Natural killer cell (primary cell): Measurements from ENCODE around the gene KCTD21. TPM values are rescaled to one million over a fixed set of nuclear protein-coding genes. Genes with fewer than 3 reads are reported as not detected.

Experiments used
- ATAC-seq, 3 donors: fragments of 150-1000 bp in 2 of 3; fragments of 200-7000 bp in 1 of 3; cut with Tn5 transposase; 1 replicate in 1 of 3; 2 replicates in 2 of 3; pipeline ENCODE4 v1.10.0; 2021; ENCODE audit warnings: mild to moderate bottlenecking in 2 of 3, moderate library complexity in 2 of 3
- DNase-seq, 2 donors: peaks; one replicate each; pipeline versions ENCODE4 v3.0.0 to v3.0.0-alpha.2; 2013 to 2021; ENCODE audit warnings: mixed read lengths in 1 of 2
- H3K27ac ChIP-seq: one replicate; pipeline ENCODE4 v1.5.1; 2013; ENCODE audit warnings: mild to moderate bottlenecking, low read length
- H3K27me3 ChIP-seq: one replicate; pipeline ENCODE4 v1.6.1; 2013; ENCODE audit warnings: low read length; ENCODE audit not compliant: control insufficient read depth, insufficient read depth
- H3K36me3 ChIP-seq: one replicate; pipeline ENCODE4 v1.6.1; 2013; ENCODE audit warnings: low read length; ENCODE audit not compliant: control insufficient read depth, insufficient read depth
- H3K4me1 ChIP-seq: one replicate; pipeline ENCODE4 v1.6.1; 2013; ENCODE audit warnings: low read length; ENCODE audit not compliant: control insufficient read depth, insufficient read depth
- H3K4me3 ChIP-seq: one replicate; pipeline ENCODE4 v1.5.1; 2013; ENCODE audit warnings: low read length
- H3K9me3 ChIP-seq: one replicate; pipeline ENCODE4 v1.6.1; 2013; ENCODE audit warnings: low read length; ENCODE audit not compliant: control insufficient read depth, insufficient read depth
- H3K27ac Mint-ChIP-seq, 2 donors: one replicate each; pipeline ENCODE4 v1.8.0; 2022; ENCODE audit warnings: mild to moderate bottlenecking in 2 of 2, mixed read lengths in 2 of 2, moderate library complexity in 1 of 2
- H3K27me3 Mint-ChIP-seq, 2 donors: one replicate each; pipeline ENCODE4 v1.8.0; 2022; ENCODE audit warnings: low read depth in 2 of 2, mixed read lengths in 2 of 2
- H3K36me3 Mint-ChIP-seq: one replicate; pipeline ENCODE4 v1.8.0; 2022; ENCODE audit warnings: mixed read lengths
- H3K4me1 Mint-ChIP-seq, 2 donors: one replicate each; pipeline ENCODE4 v1.8.0; 2022; ENCODE audit warnings: mixed read lengths in 2 of 2
- H3K4me3 Mint-ChIP-seq: one replicate; pipeline ENCODE4 v1.8.0; 2022; ENCODE audit warnings: mild to moderate bottlenecking, moderate library complexity, mixed read lengths
- H3K9me3 Mint-ChIP-seq, 2 donors: one replicate each; pipeline ENCODE4 v1.8.0; 2022; ENCODE audit warnings: mixed read lengths in 2 of 2
- WGBS: methylation state at CpG from one replicate; pipeline ENCODE4 v1.1.7; 2013; ENCODE audit warnings: missing lambda C conversion rate; ENCODE audit not compliant: insufficient coverage; 5-methylcytosine and 5-hydroxymethylcytosine counted together
- intact Hi-C: fragments of 100-400 bp; cut with micrococcal nuclease; formaldehyde crosslinking; loops from one replicate; pipeline ENCODE4 v1.14.2; 2022
- total RNA-seq, 4 donors: library from RNA; stranded (reverse); fragments of 120-200 nt in 1 of 4; gene quantifications; one replicate each; pipeline versions ENCODE4 v1.2.3 to v1.2.4, GENCODE V29; 2013 to 2022
- TF ChIP-seq, protein P1 (sequence below): fragments of 200-600 bp; IDR thresholded peaks from one replicate; pipeline ENCODE4 v1.8.0; 2022; ENCODE audit warnings: antibody characterized with exemption

Gene KCTD21
- total RNA-seq, 3 donors from 2014 or later (not counting 1 experiment from before 2014, with no cell fraction given), result 1.7 to 2.7 (median 2.2) TPM

DNA sequence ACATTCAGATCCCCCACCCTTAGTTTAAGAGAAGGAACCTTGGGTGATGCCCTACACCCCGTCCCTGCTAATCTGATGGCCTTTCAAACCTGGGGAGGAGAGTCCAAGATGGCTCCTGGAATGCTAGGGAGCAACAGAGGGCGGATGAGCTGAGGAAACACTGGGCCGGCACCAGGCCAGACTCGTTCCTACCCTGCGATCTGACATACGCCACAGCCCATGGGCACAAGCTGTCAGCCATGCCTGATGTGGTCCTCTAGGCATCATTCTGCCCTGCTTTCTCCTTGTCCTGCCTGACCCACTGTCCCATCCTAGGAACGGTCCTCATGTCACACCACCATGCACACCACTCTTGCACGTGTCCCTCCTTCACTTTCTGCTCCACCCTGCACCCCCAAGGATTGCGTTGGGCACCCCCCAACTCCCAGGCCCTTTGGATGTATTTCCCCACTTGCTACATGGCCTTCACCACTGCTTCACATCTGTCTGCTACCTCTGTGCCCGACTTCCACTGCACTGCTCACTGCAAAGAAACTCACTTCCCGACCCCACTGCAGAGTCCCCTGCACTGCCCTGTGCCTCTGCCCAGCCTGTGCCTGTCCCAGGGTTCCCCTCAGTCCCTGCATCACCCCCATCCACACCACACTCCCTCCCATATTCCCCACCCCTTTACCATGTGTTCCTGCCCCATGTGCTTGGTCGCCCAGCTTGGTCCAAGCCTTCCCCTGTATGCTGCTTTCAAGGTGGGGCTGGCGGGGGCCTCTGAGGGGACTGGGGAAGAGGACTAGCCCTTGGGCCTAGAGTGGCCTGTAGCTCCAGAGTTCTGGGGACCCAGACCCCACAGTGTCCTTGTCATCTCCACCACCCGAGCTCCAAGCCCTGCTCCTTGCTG, 29.5 kb upstream of the KCTD21 start:
- Histone ChIP-seq H3K4me3 (no peak overlapping the region), H3K27ac (no peak overlapping the region), H3K9me3 (no peaks in the 10 kb centered on the region), H3K4me1 (no peaks in the 10 kb centered on the region), H3K27me3 (no peaks in the 10 kb centered on the region), H3K36me3 (peaks cover 14% of the 10 kb centered on the region)
- no peaks in the 10 kb centered on the region for H3K4me1 Mint-ChIP-seq
- intact Hi-C loops, result no loop called here
- no peaks in the 10 kb centered on the region for H3K27me3 Mint-ChIP-seq
- DNase-seq (no peak), ATAC-seq (no peak)
- H3K36me3 Mint-ChIP-seq, result no peaks in the 10 kb centered on the region
- peak overlapping the region in 1 of 2 donors; percentile 20 for H3K27ac Mint-ChIP-seq
- WGBS, result 93% methylated on average over 14 of the region's 14 CpGs
- TF ChIP-seq, protein P1, sequence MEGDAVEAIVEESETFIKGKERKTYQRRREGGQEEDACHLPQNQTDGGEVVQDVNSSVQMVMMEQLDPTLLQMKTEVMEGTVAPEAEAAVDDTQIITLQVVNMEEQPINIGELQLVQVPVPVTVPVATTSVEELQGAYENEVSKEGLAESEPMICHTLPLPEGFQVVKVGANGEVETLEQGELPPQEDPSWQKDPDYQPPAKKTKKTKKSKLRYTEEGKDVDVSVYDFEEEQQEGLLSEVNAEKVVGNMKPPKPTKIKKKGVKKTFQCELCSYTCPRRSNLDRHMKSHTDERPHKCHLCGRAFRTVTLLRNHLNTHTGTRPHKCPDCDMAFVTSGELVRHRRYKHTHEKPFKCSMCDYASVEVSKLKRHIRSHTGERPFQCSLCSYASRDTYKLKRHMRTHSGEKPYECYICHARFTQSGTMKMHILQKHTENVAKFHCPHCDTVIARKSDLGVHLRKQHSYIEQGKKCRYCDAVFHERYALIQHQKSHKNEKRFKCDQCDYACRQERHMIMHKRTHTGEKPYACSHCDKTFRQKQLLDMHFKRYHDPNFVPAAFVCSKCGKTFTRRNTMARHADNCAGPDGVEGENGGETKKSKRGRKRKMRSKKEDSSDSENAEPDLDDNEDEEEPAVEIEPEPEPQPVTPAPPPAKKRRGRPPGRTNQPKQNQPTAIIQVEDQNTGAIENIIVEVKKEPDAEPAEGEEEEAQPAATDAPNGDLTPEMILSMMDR, result no peak
- H3K4me3 Mint-ChIP-seq, result no peak overlapping the region
- H3K9me3 Mint-ChIP-seq, result no peaks in the 10 kb centered on the region

DNA sequence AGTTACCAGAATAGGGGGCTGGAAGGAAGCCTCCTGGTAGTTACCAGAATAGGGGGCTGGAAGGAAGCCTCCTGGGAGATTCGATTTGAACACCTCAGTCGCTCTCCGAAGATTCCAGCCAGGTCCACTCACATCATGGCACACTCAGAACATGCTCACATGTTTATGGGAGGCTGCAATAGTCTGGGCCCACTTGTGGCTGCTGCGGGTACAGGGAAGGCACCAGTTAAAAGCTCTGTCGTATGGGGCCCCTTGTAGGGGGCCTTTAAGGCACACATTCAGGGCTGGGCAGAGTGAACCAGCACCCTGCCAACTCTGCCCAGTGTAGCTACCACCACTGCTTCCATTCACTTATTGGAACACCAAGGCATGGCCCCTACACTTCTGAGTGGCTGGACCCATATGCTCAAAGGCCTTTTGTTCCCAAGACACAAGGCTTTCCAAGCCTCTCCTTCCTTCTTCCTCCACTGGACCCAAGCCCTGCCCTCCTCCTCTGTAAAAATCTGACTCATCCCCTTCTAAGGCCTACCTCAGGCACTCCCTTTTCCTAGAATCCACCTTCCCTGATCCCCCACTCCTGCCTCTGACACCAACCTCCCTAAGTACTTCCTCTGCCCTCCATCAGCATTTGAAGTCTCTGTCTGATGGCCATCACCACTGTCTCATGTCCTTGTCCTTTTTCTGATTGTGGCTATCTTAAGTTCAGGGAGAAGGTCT, 28.3 kb upstream of the KCTD21 start:
- Histone ChIP-seq H3K4me1 (no peaks in the 10 kb centered on the region), H3K27me3 (no peaks in the 10 kb centered on the region), H3K4me3 (no peak overlapping the region), H3K36me3 (peaks cover 12% of the 10 kb centered on the region), H3K9me3 (no peaks in the 10 kb centered on the region), H3K27ac (no peak overlapping the region)
- Mint-ChIP-seq H3K27me3 (no peaks in the 10 kb centered on the region), H3K36me3 (no peaks in the 10 kb centered on the region), H3K9me3 (no peaks in the 10 kb centered on the region), H3K4me3 (no peak overlapping the region), H3K4me1 (no peaks in the 10 kb centered on the region), H3K27ac (no peak overlapping the region)
- intact Hi-C loops, result no loop called here
- TF ChIP-seq, protein P1, result no peak
- no peak for DNase-seq
- no peak for ATAC-seq
- 96% methylated on average over 5 of the region's 5 CpGs for WGBS

DNA sequence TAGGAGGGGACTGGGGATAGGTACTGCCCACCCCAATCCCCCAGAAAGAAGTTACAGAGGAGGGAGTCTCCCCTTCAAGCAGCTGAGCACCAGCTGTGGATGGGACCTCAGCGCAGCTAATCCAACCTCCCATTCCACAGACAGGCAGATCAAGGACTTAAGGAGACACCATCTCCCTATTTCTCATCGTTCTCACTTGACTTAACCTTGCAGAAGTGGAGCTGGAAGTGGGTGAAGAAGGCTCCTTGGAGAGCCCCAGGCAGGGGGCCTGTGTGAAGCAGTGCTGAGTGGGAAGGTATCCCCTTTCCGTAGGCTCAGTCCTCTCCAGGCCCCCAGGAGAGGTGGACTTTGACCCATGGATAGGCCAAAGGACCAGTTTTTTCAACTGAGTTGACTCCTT, 27.6 kb upstream of the KCTD21 start:
- no peak overlapping the region for H3K4me3 Mint-ChIP-seq
- no peak overlapping the region for H3K27ac Mint-ChIP-seq
- 98% methylated on average over 2 of the region's 3 CpGs for WGBS

More for the DNA sequence above, 27.6 kb upstream of the KCTD21 start:
- Mint-ChIP-seq H3K27me3 (no peaks in the 10 kb centered on the region), H3K9me3 (no peaks in the 10 kb centered on the region), H3K36me3 (no peaks in the 10 kb centered on the region), H3K4me1 (no peaks in the 10 kb centered on the region)
- ATAC-seq (no peak), DNase-seq (no peak)
- no peaks in the 10 kb centered on the region for H3K9me3 ChIP-seq
- intact Hi-C loops, result no loop called here
- H3K4me1 ChIP-seq, result no peaks in the 10 kb centered on the region
- no peaks in the 10 kb centered on the region for H3K27me3 ChIP-seq
- no peak overlapping the region for H3K27ac ChIP-seq
- peaks cover 8% of the 10 kb centered on the region for H3K36me3 ChIP-seq
- H3K4me3 ChIP-seq, result no peak overlapping the region
- TF ChIP-seq, protein P1, result no peak
